Omental fat pad (tissue), 4 donors: Measurements from ENCODE around the gene STAT5B. TPM values are rescaled to one million over a fixed set of nuclear protein-coding genes. Genes with fewer than 3 reads are reported as not detected.

ENCODE experiments used
- ATAC-seq: fragments of 150-250 bp; one replicate; pipeline ENCODE4 v1.9.1; 2016; ENCODE audit warnings: mild to moderate bottlenecking, moderate library complexity; ENCODE audit not compliant: low FRiP score
- DNase-seq: peaks from one replicate; pipeline ENCODE4 v3.0.0-alpha.2; 2019; ENCODE audit warnings: low spot score
- CTCF ChIP-seq, 3 donors: fragments of 450-650 bp; IDR thresholded peaks; one replicate each; pipeline ENCODE4 v1.5.1; 2016 to 2017; ENCODE audit warnings: antibody characterized with exemption in 3 of 3, mild to moderate bottlenecking in 3 of 3, moderate library complexity in 2 of 3
- total RNA-seq, 4 donors: library from RNA; depleted of rRNA; stranded (reverse); fragments of >200 nt; gene quantifications; one replicate each; pipeline ENCODE4 v1.1.0, GENCODE V29; 2016

STAT5B gene
- total RNA-seq, 4 donors from 2014 or later: 66.6 to 130 (median 111) TPM

GRCh38 chr17:42197564-42198156 lies 78.5 kb downstream of the STAT5B start:
- DNase-seq (no peak), ATAC-seq (no peak)
- no peak for TF ChIP-seq CTCF (IDR thresholded peaks at IDR 0.05)

- TF ChIP-seq CTCF (IDR thresholded peaks at IDR 0.05): no peak
- peak; percentile 81 for ATAC-seq
- DNase-seq: peak; percentile 79
Measured at GRCh38 chr17:42193969-42194899, 82.0 kb downstream of the STAT5B start, which contains the start of gene GHDC. TSS of gene GHDC (minus strand) at chr17:42194494. CDS start at chr17:42193581, 913 bp downstream.

- no peak for TF ChIP-seq CTCF (IDR thresholded peaks at IDR 0.05)
- DNase-seq: no peak
- ATAC-seq: no peak
Measured at GRCh38 chr17:42193216-42193968, 82.8 kb downstream of the STAT5B start.

GRCh38 chr17:42192189-42193126 lies 83.7 kb downstream of the STAT5B start:
- no peak for ATAC-seq
- DNase-seq: no peak
- no peak for TF ChIP-seq CTCF (IDR thresholded peaks at IDR 0.05)

GRCh38 chr17:42191275-42191608 lies 84.9 kb downstream of the STAT5B start:
- DNase-seq (no peak), ATAC-seq (no peak)
- no peak for TF ChIP-seq CTCF (IDR thresholded peaks at IDR 0.05)
